Left ventricle myocardium inferior (tissue), 1 donor: ENCODE results near the gene FBXW4. TPM values are rescaled to one million over a fixed set of nuclear protein-coding genes. Genes with fewer than 3 reads are reported as not detected.

Source experiments
- DNase-seq: peaks from one replicate; pipeline ENCODE4 v3.0.0-alpha.2; 2020
- H3K27ac ChIP-seq: fragments of 200-600 bp; replicated peaks from 2 replicates; pipeline ENCODE4 v1.8.0; 2021
- H3K27me3 ChIP-seq: fragments of 200-600 bp; 2 replicates; pipeline ENCODE4 v1.8.0; 2021; ENCODE audit warnings: low read depth
- H3K36me3 ChIP-seq: fragments of 200-600 bp; 2 replicates; pipeline ENCODE4 v1.8.0; 2021
- H3K4me1 ChIP-seq: fragments of 200-600 bp; 2 replicates; pipeline ENCODE4 v1.8.0; 2021
- H3K4me3 ChIP-seq: fragments of 200-600 bp; 2 replicates; pipeline ENCODE4 v1.8.0; 2021; ENCODE audit warnings: mild to moderate bottlenecking, moderate library complexity
- H3K9me3 ChIP-seq: fragments of 200-600 bp; replicated peaks from 2 replicates; pipeline ENCODE4 v1.8.0; 2021
- intact Hi-C: fragments of 100-400 bp; cut with micrococcal nuclease; formaldehyde crosslinking; loops from one replicate; pipeline ENCODE4 v1.11.0; 2022
- total RNA-seq: library from RNA; stranded (reverse); fragmentation: NEBNext Ultra II Directional; extraction: Animal tissue kit (Norgen Biotek cat#: 25700); gene quantifications from one replicate; pipeline ENCODE4 v1.2.1, GENCODE V29; 2021
- TF ChIP-seq, protein P1 (sequence below): fragments of 200-600 bp; IDR thresholded peaks from 2 replicates; pipeline ENCODE4 v1.8.0; 2021; ENCODE audit warnings: antibody characterized with exemption, mild to moderate bottlenecking, borderline replicate concordance
- donor health status: DM: no; HTN: yes; CAD: no; lungs with severe emphysema.

The FBXW4 gene
- total RNA-seq, 1 donor from 2014 or later = 99.1 TPM

DNA sequence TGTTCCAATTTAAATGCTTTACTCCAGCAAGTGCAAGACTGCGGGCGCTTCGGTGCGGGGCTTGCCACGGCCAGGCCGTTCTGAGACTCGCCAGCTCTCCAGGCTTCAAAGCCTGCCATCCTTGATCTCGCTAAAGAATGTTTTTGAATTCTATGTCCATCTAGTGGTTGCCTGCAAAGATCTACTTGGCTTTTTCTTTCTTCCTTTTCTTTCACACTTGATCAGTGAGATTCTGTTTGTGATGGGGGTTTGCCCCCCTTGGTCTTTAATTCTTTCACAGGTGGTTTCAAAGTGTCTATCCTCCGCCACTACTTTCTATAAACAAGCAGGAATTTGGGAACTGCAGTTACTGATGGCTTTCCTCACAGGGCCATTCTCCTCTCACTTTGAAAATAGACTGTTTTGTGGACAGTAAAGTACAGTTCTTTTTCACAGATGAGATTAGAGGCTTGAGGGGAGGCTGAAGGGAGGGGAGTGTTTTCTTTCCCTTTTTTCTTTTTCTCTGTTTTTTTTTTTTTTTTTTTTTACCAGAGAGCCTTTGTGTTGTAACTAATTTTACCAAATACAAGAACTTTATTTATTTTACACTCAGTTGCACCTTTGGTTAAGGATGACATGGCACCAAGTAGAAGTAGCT, 15.2 kb upstream of the FBXW4 start:
- Histone ChIP-seq H3K4me3 (no peak overlapping the region), H3K4me1 (peaks cover 5% of the 10 kb centered on the region), H3K27ac (no peak overlapping the region), H3K36me3 (no peaks in the 10 kb centered on the region), H3K9me3 (no peaks in the 10 kb centered on the region), H3K27me3 (peaks cover 77% of the 10 kb centered on the region)
- no peak for DNase-seq
- intact Hi-C loops = no loop called here
- TF ChIP-seq, protein P1, sequence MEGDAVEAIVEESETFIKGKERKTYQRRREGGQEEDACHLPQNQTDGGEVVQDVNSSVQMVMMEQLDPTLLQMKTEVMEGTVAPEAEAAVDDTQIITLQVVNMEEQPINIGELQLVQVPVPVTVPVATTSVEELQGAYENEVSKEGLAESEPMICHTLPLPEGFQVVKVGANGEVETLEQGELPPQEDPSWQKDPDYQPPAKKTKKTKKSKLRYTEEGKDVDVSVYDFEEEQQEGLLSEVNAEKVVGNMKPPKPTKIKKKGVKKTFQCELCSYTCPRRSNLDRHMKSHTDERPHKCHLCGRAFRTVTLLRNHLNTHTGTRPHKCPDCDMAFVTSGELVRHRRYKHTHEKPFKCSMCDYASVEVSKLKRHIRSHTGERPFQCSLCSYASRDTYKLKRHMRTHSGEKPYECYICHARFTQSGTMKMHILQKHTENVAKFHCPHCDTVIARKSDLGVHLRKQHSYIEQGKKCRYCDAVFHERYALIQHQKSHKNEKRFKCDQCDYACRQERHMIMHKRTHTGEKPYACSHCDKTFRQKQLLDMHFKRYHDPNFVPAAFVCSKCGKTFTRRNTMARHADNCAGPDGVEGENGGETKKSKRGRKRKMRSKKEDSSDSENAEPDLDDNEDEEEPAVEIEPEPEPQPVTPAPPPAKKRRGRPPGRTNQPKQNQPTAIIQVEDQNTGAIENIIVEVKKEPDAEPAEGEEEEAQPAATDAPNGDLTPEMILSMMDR = peak; percentile 15

DNA sequence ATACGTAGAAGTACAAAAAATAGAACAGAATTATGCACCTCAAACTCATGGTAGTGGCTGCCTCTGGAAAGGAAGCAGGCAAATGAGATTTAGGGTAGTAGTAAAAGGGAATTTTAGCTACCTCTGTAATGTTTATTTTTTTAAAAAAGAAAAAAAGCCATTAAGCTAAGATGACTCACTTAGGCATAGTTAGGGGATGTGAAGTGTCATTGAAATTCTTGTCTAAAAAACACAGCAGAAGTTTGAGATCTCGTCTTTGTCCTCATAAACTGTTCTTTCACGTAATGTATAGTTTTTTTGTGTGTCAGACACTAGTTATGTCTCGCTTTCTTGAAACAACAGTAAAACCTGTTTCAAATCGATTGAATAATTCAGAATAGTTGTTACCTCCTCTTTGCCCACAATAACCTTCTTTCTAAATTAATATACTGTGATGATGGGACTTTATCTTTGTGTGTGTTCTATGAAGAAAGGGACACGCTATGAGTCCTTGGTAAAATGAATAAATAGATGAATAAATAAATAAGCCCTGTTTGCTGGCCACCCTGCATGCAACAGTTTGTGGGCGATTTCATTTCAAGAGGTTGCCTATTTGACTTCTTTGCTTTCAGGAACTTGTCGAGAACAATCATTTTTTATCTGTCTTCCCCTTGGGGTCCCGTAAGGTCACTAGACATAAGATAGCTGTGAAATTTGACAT, 14.5 kb upstream of the FBXW4 start:
- H3K36me3 ChIP-seq = no peaks in the 10 kb centered on the region
- no peak overlapping the region for H3K4me3 ChIP-seq
- no peaks in the 10 kb centered on the region for H3K9me3 ChIP-seq
- H3K4me1 ChIP-seq = peaks cover 5% of the 10 kb centered on the region
- intact Hi-C loops = no loop called here
- no peak overlapping the region for H3K27ac ChIP-seq
- no peak for DNase-seq
- TF ChIP-seq, protein P1 = no peak
- H3K27me3 ChIP-seq = peaks cover 77% of the 10 kb centered on the region

DNA sequence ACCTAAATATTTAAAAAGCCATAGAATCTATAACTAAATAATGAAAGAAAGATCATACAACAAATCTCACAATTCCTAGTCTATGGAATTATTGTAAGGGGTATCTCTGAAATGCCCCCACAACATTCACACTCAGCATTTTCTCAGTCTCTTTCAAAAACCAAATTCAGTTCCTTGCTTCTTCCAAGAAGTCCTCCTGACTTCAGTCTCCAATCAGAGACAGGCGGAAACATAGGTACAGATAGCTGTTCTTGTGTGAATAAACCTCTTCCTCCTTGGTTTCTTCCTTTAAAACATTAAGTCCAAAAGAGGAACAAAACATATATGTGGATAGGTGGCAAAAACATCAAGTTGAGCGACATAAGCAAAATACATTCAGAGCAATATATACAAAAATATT, 13.9 kb upstream of the FBXW4 start:
- DNase-seq = no peak
- peaks cover 5% of the 10 kb centered on the region for H3K4me1 ChIP-seq
- no peaks in the 10 kb centered on the region for H3K36me3 ChIP-seq
- H3K9me3 ChIP-seq = no peaks in the 10 kb centered on the region
- H3K27me3 ChIP-seq = peaks cover 77% of the 10 kb centered on the region
- no peak overlapping the region for H3K4me3 ChIP-seq
- TF ChIP-seq, protein P1 = no peak
- no peak overlapping the region for H3K27ac ChIP-seq
- intact Hi-C loops = no loop called here

DNA sequence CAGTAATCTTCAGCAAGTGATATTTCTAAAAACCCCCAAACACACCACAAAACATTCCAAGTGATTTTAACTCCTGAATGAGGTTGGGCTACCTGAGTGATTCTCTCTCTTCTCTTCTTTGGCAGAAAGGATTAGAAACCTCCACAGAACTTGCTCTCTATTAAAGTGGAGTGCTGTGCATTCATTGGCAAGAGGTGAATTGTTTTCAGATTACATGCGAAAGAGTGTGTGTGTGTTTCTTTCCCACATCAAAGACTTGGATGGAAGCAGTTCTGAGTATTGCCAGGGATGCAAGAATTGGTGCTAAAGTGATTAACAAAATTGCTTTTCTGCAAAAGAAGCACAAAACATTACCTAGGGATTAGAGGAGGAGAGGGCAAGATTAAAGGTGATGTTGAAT, 13.1 kb upstream of the FBXW4 start:
- Histone ChIP-seq H3K4me3 (no peak overlapping the region), H3K27ac (no peak overlapping the region), H3K36me3 (no peaks in the 10 kb centered on the region), H3K4me1 (peaks cover 5% of the 10 kb centered on the region), H3K27me3 (peaks cover 71% of the 10 kb centered on the region), H3K9me3 (no peaks in the 10 kb centered on the region)
- TF ChIP-seq, protein P1 = no peak
- no peak for DNase-seq
- intact Hi-C loops = no loop called here

DNA sequence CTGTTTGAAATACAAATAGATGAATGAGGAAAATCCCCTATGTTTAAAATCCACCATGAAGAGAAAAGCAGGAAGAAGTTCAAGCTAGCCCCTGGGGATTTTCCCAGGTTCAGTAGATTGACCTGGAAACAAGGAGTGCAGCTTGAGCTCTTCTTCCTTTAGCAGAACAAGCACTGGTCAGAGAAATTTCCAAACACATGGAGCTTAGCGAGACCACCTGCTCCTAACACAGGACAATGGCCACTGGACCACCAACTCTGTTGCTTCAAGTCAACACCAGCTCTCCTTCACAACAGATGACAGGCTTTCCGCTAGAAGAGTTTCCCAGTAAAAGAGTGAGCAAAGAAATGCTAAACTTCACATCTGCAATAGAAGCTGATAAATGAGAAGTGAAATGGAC, 9.4 kb upstream of the FBXW4 start:
- H3K4me3 ChIP-seq = no peak overlapping the region
- H3K27ac ChIP-seq = no peak overlapping the region
- H3K36me3 ChIP-seq = no peaks in the 10 kb centered on the region
- H3K27me3 ChIP-seq = peaks cover 38% of the 10 kb centered on the region
- no peak for DNase-seq
- H3K4me1 ChIP-seq = no peaks in the 10 kb centered on the region
- no peaks in the 10 kb centered on the region for H3K9me3 ChIP-seq
- TF ChIP-seq, protein P1 = no peak
- intact Hi-C loops = no loop called here
